IMR-90 (cell line): ENCODE measurements around the gene BTBD6. TPM values are rescaled to one million over a fixed set of nuclear protein-coding genes. Genes with fewer than 3 reads are reported as not detected.
A peak's percentile ranks its signal among the peaks of the same experiment; 100 is the strongest.

ENCODE experiments used
- ATAC-seq: fragments of 200-7000 bp; cut with Tn5 transposase; 2 replicates; pipeline ENCODE4 v1.9.1; 2020; ENCODE audit warnings: low read depth, mild to moderate bottlenecking, moderate library complexity
- BruUV-seq: library from RNA; stranded (reverse); fragments of 400-500 nt; replicated peaks from 2 replicates; lab custom pipeline; 2021; lab: Mats Ljungman, UMichigan
- CTCF ChIA-PET: fragments of 300-600 bp; formaldehyde crosslinking; extraction: SDS; loops from one replicate; lab custom pipeline; 2021; ENCODE audit warnings: antibody characterized with exemption; lab: Yijun Ruan, JAX
- POLR2A ChIA-PET: fragments of 300-600 bp; sonication (Branson Sonifier 250); formaldehyde crosslinking; loops from one replicate; lab custom pipeline; 2022; ENCODE audit warnings: antibody characterized with exemption; ENCODE audit not compliant: unreplicated experiment; lab: Charles Lee
- DNase-seq: peaks from one replicate; pipeline ENCODE4 v3.0.0; 2013
- H2AFZ ChIP-seq: replicated peaks from 2 replicates; pipeline ENCODE3; 2013; ENCODE audit warnings: low read length, mild to moderate bottlenecking; ENCODE audit not compliant: poor library complexity
- H2AK5ac ChIP-seq: 2 replicates; pipeline ENCODE4 v1.6.1; 2013; ENCODE audit warnings: low read depth, low read length, inconsistent platforms
- H2AK9ac ChIP-seq: replicated peaks from 2 replicates; pipeline ENCODE3; 2013; ENCODE audit warnings: mild to moderate bottlenecking, low read depth, low read length, moderate library complexity; ENCODE audit not compliant: poor library complexity
- H2BK120ac ChIP-seq: 2 replicates; pipeline ENCODE4 v1.6.1; 2013; ENCODE audit warnings: low read depth, low read length, inconsistent platforms
- H2BK15ac ChIP-seq: 3 replicates; pipeline ENCODE4 v1.6.1; 2013; ENCODE audit warnings: low read depth, low read length, inconsistent platforms
- H2BK20ac ChIP-seq: 2 replicates; pipeline ENCODE4 v1.6.1; 2013; ENCODE audit warnings: low read depth, mild to moderate bottlenecking, inconsistent platforms, low read length, moderate library complexity
- H2BK5ac ChIP-seq: 2 replicates; pipeline ENCODE4 v1.6.1; 2013; ENCODE audit warnings: mild to moderate bottlenecking, low read depth, low read length, inconsistent platforms; ENCODE audit not compliant: poor library complexity, severe bottlenecking
- H3K14ac ChIP-seq: replicated peaks from 2 replicates; pipeline ENCODE4 v1.6.1; 2013; ENCODE audit warnings: low read depth, low read length, inconsistent platforms
- H3K18ac ChIP-seq: 2 replicates; pipeline ENCODE4 v1.6.1; 2013; ENCODE audit warnings: low read depth, low read length, control low read depth
- H3K23ac ChIP-seq: 2 replicates; pipeline ENCODE4 v1.6.1; 2013; ENCODE audit warnings: low read depth, low read length, inconsistent platforms
- H3K27ac ChIP-seq: 2 replicates; pipeline ENCODE4 v1.5.1; 2013; ENCODE audit warnings: mild to moderate bottlenecking, control low read depth, low read length; ENCODE audit not compliant: insufficient read depth
- H3K27me3 ChIP-seq: 2 replicates; pipeline ENCODE4 v1.6.1; 2013; ENCODE audit warnings: low read length; ENCODE audit not compliant: control insufficient read depth, insufficient read depth
- H3K36me3 ChIP-seq: 2 replicates; pipeline ENCODE4 v1.6.1; 2013; ENCODE audit warnings: low read length, mixed read lengths; ENCODE audit not compliant: control insufficient read depth, insufficient read depth
- H3K4ac ChIP-seq: 2 replicates; pipeline ENCODE4 v1.6.1; 2013; ENCODE audit warnings: low read depth, low read length, inconsistent platforms
- H3K4me1 ChIP-seq: 2 replicates; pipeline ENCODE4 v1.6.1; 2013; ENCODE audit warnings: low read length, mixed read lengths; ENCODE audit not compliant: control insufficient read depth, insufficient read depth
- H3K4me2 ChIP-seq: 2 replicates; pipeline ENCODE4 v1.6.1; 2013; ENCODE audit warnings: low read depth, mild to moderate bottlenecking, control low read depth, low read length, moderate library complexity
- H3K4me3 ChIP-seq: 2 replicates; pipeline ENCODE4 v1.5.1; 2013; ENCODE audit warnings: low read depth, mild to moderate bottlenecking, control low read depth, low read length, moderate library complexity; ENCODE audit not compliant: insufficient read depth
- H3K56ac ChIP-seq: 2 replicates; pipeline ENCODE4 v1.6.1; 2013; ENCODE audit warnings: low read length, inconsistent platforms; ENCODE audit not compliant: insufficient read depth; ENCODE audit errors: extremely low read depth
- H3K79me1 ChIP-seq, 2 experiments: 2 replicates each; pipeline ENCODE4 v1.6.1; 2013; ENCODE audit warnings: low read length in 2 of 2, inconsistent platforms in 1 of 2, low read depth in 1 of 2
- H3K9ac ChIP-seq: 2 replicates; pipeline ENCODE4 v1.6.1; 2013; ENCODE audit warnings: low read depth, low read length, control low read depth
- H3K9me1 ChIP-seq: 2 replicates; pipeline ENCODE4 v1.6.1; 2013; ENCODE audit warnings: low read length, inconsistent platforms; ENCODE audit not compliant: insufficient read depth
- H3K9me3 ChIP-seq: 2 replicates; pipeline ENCODE4 v1.6.1; 2013; ENCODE audit warnings: low read length; ENCODE audit not compliant: control insufficient read depth, insufficient read depth
- H4K20me1 ChIP-seq: 2 replicates; pipeline ENCODE4 v1.6.1; 2013; ENCODE audit warnings: low read length, inconsistent platforms; ENCODE audit not compliant: insufficient read depth
- H4K5ac ChIP-seq: 2 replicates; pipeline ENCODE4 v1.6.1; 2013; ENCODE audit warnings: mild to moderate bottlenecking, low read depth, low read length, control low read depth
- H4K8ac ChIP-seq, 2 experiments: 2 replicates each; pipeline ENCODE4 v1.6.1; 2013; ENCODE audit warnings: low read depth in 2 of 2, low read length in 2 of 2, control low read depth in 1 of 2, inconsistent platforms in 1 of 2
- H4K91ac ChIP-seq: 2 replicates; pipeline ENCODE4 v1.6.1; 2013; ENCODE audit warnings: low read depth, low read length, inconsistent platforms; ENCODE audit not compliant: insufficient read depth
- CHD1 ChIP-seq: IDR thresholded peaks from 2 replicates; pipeline ENCODE4 v1.6.1; 2012; ENCODE audit warnings: low read depth, low read length, improper control_type of control experiment
- MXI1 ChIP-seq: IDR thresholded peaks from 2 replicates; pipeline ENCODE4 v1.6.1; 2012; ENCODE audit warnings: low read depth, mild to moderate bottlenecking, low read length, moderate library complexity, borderline replicate concordance
- NFE2L2 ChIP-seq: fragments of 150-350 bp; IDR thresholded peaks from 2 replicates; pipeline ENCODE4 v1.6.1; 2016; ENCODE audit warnings: low read depth, mild to moderate bottlenecking, low read length
- POLR2A ChIP-seq: IDR thresholded peaks from 2 replicates; pipeline ENCODE4 v1.6.1; 2012; ENCODE audit warnings: mild to moderate bottlenecking, low read depth, low read length
- WGBS, 2 experiments: methylation state at CpG; one replicate each; pipeline versions ENCODE4 v1.1.5 to v1.1.7; 2013; ENCODE audit warnings: missing lambda C conversion rate in 2 of 2; ENCODE audit not compliant: insufficient read length in 1 of 2; ENCODE audit errors: extremely low coverage in 2 of 2; 5-methylcytosine and 5-hydroxymethylcytosine counted together
- dilution Hi-C: fragments of 300-500 bp; cut with HindIII; formaldehyde crosslinking; loops from one replicate; pipeline ENCODE4 v1.14.3; 2018; ENCODE audit warnings: low sequenced_read_pairs; ENCODE audit not compliant: unreplicated experiment
- in situ Hi-C: fragments of 300-500 bp; cut with MboI; formaldehyde crosslinking; loops from 3 replicates; pipeline ENCODE4 v1.14.3; 2019; ENCODE audit warnings: low sequenced_read_pairs, inconsistent platforms, mixed read lengths
- intact Hi-C: fragments of 100-400 bp; cut with micrococcal nuclease; formaldehyde crosslinking; loops from 2 replicates; pipeline ENCODE4 v1.10.0; 2022
- polyA plus RNA-seq, 3 experiments: library from polyadenylated mRNA; depleted of rRNA; stranded (reverse); fragments of >200 nt; gene quantifications; 2 replicates each; pipeline ENCODE4 v1.2.3, GENCODE V29; 2012; ENCODE audit warnings: low replicate concordance in 1 of 3
- total RNA-seq: library from RNA; depleted of rRNA; stranded (reverse); fragments of >200 nt; gene quantifications from 2 replicates; pipeline ENCODE4 v1.2.3, GENCODE V29; 2012
- TF ChIP-seq, protein P1 (sequence below): conservative IDR thresholded peaks from 2 replicates; pipeline ENCODE4 v1.5.1; 2012; ENCODE audit warnings: mild to moderate bottlenecking, low read depth, low read length, improper control_type of control experiment
- TF ChIP-seq, protein P2 (sequence below): fragments of 150-350 bp; IDR thresholded peaks from 2 replicates; pipeline ENCODE4 v1.6.1; 2017; ENCODE audit warnings: mild to moderate bottlenecking, antibody characterized with exemption, low read length, low read depth

BTBD6 gene
- total and polyA plus RNA-seq, 2 of the 4 experiments (the other 2 are of a cell fraction): 33.9 to 43.9 TPM

DNA sequence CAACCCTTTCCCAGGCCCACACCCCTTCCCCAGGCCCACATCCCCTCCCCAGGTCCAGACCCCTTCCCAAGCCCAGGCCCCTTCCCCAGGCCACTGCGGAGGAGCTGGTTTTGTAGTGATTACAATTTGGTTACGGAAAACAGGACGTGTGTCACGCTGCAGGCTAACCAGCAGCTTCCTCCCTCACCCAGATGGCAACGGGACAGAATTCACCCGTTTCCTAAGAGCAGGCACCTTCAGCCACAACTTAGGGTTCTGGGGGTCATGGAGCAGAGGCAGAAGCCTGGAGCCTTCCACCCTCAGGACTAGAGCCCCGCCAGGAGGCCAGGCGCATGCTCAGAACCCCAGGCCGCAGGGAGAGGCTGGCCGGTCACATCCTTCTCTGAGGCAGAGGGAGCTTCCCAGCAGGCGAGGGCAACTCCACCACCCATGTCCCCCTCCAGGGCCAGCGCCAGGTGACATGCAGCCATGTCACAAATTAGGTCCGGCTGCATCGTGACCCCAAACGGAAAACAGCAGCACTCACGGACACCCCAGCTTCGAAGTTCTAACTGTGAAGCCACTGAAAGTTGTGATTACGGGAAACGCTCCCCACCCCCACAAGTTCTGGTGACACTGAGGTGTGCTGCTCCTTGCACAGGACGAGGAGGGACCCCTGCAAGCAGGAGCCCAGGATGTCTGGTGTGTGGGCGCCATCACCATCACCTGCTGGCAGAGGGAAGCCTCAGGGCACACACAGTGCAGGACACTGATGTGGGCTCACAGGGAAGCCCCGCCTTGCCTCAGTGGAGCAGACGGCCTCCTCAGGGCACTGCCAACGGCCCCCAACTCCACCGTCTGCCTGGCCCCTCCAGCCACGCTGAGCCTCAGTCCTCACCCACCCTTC lies 44.7 kb downstream of the BTBD6 start (continued):
- TF ChIP-seq, protein P1, sequence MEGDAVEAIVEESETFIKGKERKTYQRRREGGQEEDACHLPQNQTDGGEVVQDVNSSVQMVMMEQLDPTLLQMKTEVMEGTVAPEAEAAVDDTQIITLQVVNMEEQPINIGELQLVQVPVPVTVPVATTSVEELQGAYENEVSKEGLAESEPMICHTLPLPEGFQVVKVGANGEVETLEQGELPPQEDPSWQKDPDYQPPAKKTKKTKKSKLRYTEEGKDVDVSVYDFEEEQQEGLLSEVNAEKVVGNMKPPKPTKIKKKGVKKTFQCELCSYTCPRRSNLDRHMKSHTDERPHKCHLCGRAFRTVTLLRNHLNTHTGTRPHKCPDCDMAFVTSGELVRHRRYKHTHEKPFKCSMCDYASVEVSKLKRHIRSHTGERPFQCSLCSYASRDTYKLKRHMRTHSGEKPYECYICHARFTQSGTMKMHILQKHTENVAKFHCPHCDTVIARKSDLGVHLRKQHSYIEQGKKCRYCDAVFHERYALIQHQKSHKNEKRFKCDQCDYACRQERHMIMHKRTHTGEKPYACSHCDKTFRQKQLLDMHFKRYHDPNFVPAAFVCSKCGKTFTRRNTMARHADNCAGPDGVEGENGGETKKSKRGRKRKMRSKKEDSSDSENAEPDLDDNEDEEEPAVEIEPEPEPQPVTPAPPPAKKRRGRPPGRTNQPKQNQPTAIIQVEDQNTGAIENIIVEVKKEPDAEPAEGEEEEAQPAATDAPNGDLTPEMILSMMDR: no peak

DNA sequence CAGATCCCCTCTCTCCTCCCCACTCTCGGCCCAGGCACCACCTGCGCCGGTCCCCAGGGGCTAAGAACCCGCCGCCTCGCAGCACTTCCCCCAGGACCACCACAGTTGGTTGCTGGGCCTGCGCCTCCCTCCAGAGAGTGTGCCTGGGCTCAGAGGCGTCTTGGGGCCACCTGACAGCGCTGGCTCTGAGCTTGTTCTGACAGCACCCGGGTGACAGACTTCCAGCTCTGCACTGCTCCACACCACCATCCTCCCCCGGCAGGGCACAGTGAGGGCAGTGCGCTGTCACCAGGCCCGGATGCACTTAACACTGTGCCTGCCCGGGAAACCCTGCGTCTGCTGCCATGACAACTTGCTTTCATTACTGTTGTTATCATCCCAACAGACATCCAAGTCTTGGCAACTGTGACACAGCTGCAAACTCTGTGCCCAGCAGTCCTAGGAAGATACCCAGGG lies 45.8 kb downstream of the BTBD6 start:
- H3K79me1 ChIP-seq: peaks cover 17 to 64% of the 10 kb centered on the region in 2 experiments
- no peak overlapping the region for H2AFZ ChIP-seq
- no peak overlapping the region for H4K91ac ChIP-seq
- BruUV-seq: no TSS peak
- H3K56ac ChIP-seq: no peak overlapping the region
- POLR2A ChIA-PET: no interaction called here
- no peak overlapping the region for H2AK9ac ChIP-seq
- ATAC-seq (peak; percentile 72), DNase-seq (peak; percentile 50)
- peak overlapping the region; percentile 3; the same call in 1 of the 2 replicates for H3K23ac ChIP-seq
- CTCF ChIA-PET: no interaction called here
- TF ChIP-seq, protein P2, sequence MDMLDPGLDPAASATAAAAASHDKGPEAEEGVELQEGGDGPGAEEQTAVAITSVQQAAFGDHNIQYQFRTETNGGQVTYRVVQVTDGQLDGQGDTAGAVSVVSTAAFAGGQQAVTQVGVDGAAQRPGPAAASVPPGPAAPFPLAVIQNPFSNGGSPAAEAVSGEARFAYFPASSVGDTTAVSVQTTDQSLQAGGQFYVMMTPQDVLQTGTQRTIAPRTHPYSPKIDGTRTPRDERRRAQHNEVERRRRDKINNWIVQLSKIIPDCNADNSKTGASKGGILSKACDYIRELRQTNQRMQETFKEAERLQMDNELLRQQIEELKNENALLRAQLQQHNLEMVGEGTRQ: no peak
- TF ChIP-seq NFE2L2: no peak
- TF ChIP-seq POLR2A: no peak
- no peak for TF ChIP-seq CHD1
- peak; percentile 36; the same call in 1 of the 2 replicates for TF ChIP-seq MXI1
- in situ Hi-C loops (no loop called here), intact Hi-C loops (no loop called here), dilution Hi-C loops (no loop called here)
- H3K4me1 ChIP-seq: peaks cover 6% of the 10 kb centered on the region
- H4K5ac ChIP-seq: no peak overlapping the region
- H4K20me1 ChIP-seq: peaks cover 48% of the 10 kb centered on the region
- H3K4me3 ChIP-seq: no peak overlapping the region
- WGBS, 2 experiments: 100% methylated on average over 2 of the region's 15 CpGs; no CpG with 5 or more reads in 1 of the 2 experiments
- H3K27ac ChIP-seq: no peak overlapping the region
- H3K4me2 ChIP-seq: no peak overlapping the region
- H2BK20ac ChIP-seq: no peak overlapping the region
- H2AK5ac ChIP-seq: no peak overlapping the region
- H3K9me1 ChIP-seq: 0 out of 2 replicates have a peak, but pooled peaks cover under 1% of the 10 kb centered on the region
- H3K36me3 ChIP-seq: no peaks in the 10 kb centered on the region
- H3K14ac ChIP-seq: no peak overlapping the region; the same call in 1 of the 2 replicates
- no peak overlapping the region for H4K8ac ChIP-seq
- no peak overlapping the region for H3K4ac ChIP-seq
- no peak overlapping the region for H2BK5ac ChIP-seq
- no peak overlapping the region for H2BK120ac ChIP-seq
- no peaks in the 10 kb centered on the region for H3K27me3 ChIP-seq
- no peak overlapping the region for H3K18ac ChIP-seq
- H3K9me3 ChIP-seq: no peaks in the 10 kb centered on the region
- H3K9ac ChIP-seq: no peak overlapping the region
- no peak overlapping the region for H2BK15ac ChIP-seq
